IMR-90 (cell line): ENCODE results near the gene LMTK2.

Experiments used
- BHLHE40 ChIP-seq: fragments of 150-350 bp; IDR thresholded peaks from 2 replicates; pipeline ENCODE4 v1.6.1; 2016; ENCODE audit warnings: mild to moderate bottlenecking, low read depth, low read length
- CEBPB ChIP-seq: IDR thresholded peaks from 2 replicates; pipeline ENCODE4 v1.6.1; 2012; ENCODE audit warnings: low read depth, low read length, improper control_type of control experiment
- FOS ChIP-seq: fragments of 150-350 bp; IDR thresholded peaks from 2 replicates; pipeline ENCODE4 v1.6.1; 2016; ENCODE audit warnings: low read depth, low read length
- MAZ ChIP-seq: IDR thresholded peaks from 2 replicates; pipeline ENCODE4 v1.6.1; 2012; ENCODE audit warnings: low read depth, mild to moderate bottlenecking, low read length, improper control_type of control experiment, moderate library complexity, borderline replicate concordance
- MXI1 ChIP-seq: IDR thresholded peaks from 2 replicates; pipeline ENCODE4 v1.6.1; 2012; ENCODE audit warnings: low read depth, mild to moderate bottlenecking, low read length, moderate library complexity, borderline replicate concordance
- NFE2L2 ChIP-seq: fragments of 150-350 bp; IDR thresholded peaks from 2 replicates; pipeline ENCODE4 v1.6.1; 2016; ENCODE audit warnings: low read depth, mild to moderate bottlenecking, low read length
- POLR2A ChIP-seq: IDR thresholded peaks from 2 replicates; pipeline ENCODE4 v1.6.1; 2012; ENCODE audit warnings: mild to moderate bottlenecking, low read depth, low read length
- RAD21 ChIP-seq: IDR thresholded peaks from 2 replicates; pipeline ENCODE4 v1.6.1; 2012; ENCODE audit warnings: low read length, improper control_type of control experiment
- RCOR1 ChIP-seq: IDR thresholded peaks from 2 replicates; pipeline ENCODE4 v1.6.1; 2012; ENCODE audit warnings: mild to moderate bottlenecking, low read length, improper control_type of control experiment; ENCODE audit not compliant: insufficient replicate concordance
- RFX5 ChIP-seq: IDR thresholded peaks from 2 replicates; pipeline ENCODE4 v1.8.0; 2012; ENCODE audit warnings: low read depth, mild to moderate bottlenecking, low read length, moderate library complexity
- SMC3 ChIP-seq: fragments of 150-350 bp; IDR thresholded peaks from 2 replicates; pipeline ENCODE4 v1.6.1; 2016; ENCODE audit warnings: low read depth, mild to moderate bottlenecking, antibody characterized with exemption, low read length, moderate library complexity
- TF ChIP-seq, protein P1 (sequence below): conservative IDR thresholded peaks from 2 replicates; pipeline ENCODE4 v1.5.1; 2012; ENCODE audit warnings: mild to moderate bottlenecking, low read depth, low read length, improper control_type of control experiment
- TF ChIP-seq, protein P2 (sequence below): fragments of 150-350 bp; IDR thresholded peaks from 2 replicates; pipeline ENCODE4 v1.6.1; 2017; ENCODE audit warnings: mild to moderate bottlenecking, antibody characterized with exemption, low read length, low read depth
- TF ChIP-seq, protein P3 (sequence below): fragments of 150-350 bp; IDR thresholded peaks from 2 replicates; pipeline ENCODE4 v1.6.1; 2016; ENCODE audit warnings: low read depth, mild to moderate bottlenecking, low read length, moderate library complexity, borderline replicate concordance

DNA sequence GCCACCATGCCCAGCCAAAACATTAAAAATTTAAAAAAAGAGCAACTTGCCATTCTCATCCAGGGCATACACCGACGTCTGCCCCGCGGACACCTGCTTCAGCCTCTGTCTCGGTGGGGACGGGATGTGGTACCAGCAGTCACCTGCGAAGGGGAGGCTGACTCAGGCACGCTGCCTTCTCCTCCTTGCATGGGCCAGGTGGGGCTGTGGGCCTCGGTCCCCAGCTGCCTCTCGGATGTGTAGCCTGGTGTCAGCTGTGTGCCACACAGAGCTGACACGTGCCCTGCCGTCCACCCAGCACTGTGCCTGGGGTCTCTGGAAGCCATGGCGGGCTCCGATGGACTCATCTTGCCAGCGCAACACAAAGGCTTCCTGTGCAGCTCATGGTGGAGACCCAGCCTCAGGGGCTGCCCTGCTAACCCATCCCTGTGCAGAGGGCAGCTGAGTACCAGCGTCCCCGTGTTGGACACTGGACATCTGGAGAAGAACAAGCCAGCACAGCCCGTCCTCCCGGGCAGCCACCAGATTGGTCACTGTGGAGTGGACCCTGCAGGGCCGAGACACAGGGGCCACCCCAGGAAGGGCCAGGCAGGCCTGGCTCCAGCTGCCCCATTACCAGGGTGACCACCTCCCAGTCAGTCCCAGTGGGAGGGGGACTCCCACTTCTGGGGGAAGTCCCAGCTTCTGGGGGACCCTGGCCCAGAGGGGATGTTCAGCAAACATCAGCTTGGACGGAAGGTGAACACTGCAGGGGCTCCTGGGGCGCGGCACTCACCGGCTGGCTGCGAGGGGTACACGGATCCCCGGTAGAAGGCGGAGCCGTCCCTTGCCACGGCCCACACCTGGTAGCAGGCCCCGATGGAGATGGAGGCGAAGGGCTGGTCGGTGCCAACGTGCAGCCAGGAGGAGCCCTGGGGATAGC lies 115.2 kb downstream of the LMTK2 start:
- TF ChIP-seq, protein P1, sequence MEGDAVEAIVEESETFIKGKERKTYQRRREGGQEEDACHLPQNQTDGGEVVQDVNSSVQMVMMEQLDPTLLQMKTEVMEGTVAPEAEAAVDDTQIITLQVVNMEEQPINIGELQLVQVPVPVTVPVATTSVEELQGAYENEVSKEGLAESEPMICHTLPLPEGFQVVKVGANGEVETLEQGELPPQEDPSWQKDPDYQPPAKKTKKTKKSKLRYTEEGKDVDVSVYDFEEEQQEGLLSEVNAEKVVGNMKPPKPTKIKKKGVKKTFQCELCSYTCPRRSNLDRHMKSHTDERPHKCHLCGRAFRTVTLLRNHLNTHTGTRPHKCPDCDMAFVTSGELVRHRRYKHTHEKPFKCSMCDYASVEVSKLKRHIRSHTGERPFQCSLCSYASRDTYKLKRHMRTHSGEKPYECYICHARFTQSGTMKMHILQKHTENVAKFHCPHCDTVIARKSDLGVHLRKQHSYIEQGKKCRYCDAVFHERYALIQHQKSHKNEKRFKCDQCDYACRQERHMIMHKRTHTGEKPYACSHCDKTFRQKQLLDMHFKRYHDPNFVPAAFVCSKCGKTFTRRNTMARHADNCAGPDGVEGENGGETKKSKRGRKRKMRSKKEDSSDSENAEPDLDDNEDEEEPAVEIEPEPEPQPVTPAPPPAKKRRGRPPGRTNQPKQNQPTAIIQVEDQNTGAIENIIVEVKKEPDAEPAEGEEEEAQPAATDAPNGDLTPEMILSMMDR: no peak
- TF ChIP-seq, protein P2, sequence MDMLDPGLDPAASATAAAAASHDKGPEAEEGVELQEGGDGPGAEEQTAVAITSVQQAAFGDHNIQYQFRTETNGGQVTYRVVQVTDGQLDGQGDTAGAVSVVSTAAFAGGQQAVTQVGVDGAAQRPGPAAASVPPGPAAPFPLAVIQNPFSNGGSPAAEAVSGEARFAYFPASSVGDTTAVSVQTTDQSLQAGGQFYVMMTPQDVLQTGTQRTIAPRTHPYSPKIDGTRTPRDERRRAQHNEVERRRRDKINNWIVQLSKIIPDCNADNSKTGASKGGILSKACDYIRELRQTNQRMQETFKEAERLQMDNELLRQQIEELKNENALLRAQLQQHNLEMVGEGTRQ: no peak
- TF ChIP-seq MXI1: no peak
- TF ChIP-seq POLR2A: no peak
- no peak for TF ChIP-seq CEBPB
- TF ChIP-seq, protein P3, sequence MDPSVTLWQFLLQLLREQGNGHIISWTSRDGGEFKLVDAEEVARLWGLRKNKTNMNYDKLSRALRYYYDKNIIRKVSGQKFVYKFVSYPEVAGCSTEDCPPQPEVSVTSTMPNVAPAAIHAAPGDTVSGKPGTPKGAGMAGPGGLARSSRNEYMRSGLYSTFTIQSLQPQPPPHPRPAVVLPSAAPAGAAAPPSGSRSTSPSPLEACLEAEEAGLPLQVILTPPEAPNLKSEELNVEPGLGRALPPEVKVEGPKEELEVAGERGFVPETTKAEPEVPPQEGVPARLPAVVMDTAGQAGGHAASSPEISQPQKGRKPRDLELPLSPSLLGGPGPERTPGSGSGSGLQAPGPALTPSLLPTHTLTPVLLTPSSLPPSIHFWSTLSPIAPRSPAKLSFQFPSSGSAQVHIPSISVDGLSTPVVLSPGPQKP: no peak
- TF ChIP-seq MAZ: no peak
- no peak for TF ChIP-seq NFE2L2
- no peak for TF ChIP-seq RFX5
- no peak for TF ChIP-seq SMC3
- no peak for TF ChIP-seq FOS
- TF ChIP-seq BHLHE40: no peak
- no peak for TF ChIP-seq RAD21
- TF ChIP-seq RCOR1: no peak
